ENCODE results near the gene FANCD2OS. TPM values are rescaled to one million over a fixed set of nuclear protein-coding genes. Genes with fewer than 3 reads are reported as not detected.

FANCD2OS gene, protein sequence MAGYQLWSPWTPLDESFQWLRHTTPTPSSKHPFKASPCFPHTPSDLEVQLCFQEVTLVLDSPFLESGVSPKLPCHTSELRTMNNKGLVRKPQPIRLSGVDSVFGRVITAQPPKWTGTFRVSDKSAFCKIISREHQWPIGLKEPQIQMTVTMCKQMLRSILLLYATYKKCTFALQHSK
- total RNA-seq: not detected

DNA sequence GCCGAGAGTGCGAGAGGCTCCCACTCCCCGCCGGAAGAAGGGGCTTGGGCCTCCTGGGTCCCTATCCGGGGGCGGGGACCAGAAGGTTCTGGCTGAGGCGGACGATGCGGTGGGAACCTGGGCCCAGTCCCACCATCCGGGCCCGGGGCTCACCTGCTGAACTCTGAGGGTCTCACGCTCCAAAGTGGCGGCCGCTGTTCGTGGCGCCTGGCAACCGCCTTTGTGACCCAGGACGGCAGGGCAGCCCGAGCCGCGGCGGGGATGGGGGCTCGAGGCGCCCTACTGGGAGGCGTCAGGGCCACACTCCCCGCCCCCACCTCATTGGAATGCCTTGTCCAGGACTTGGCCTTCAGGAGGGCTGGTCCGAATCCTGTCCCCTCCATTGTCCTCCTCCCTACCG is at the start of gene FANCD2OS:
FANCD2OS (minus strand) TSS at position 165 of the 400 bp plus-strand sequence. CDS start 3,481 bp downstream, outside the sequence.

GRCh38 chr3:10115326-10116137 is 7.5 kb upstream of the FANCD2OS start, which contains the start of gene BRK1:
TSS of gene BRK1 (plus strand) at chr3:10115675. CDS start at chr3:10115702, 27 bp downstream.

Other genes starting within 250 kb of the FANCD2OS start
- not detected for gene CIDEC, start 228.0 kb downstream of the FANCD2OS start, total RNA-seq
- gene JAGN1, start 217.6 kb downstream of the FANCD2OS start, total RNA-seq: 14.4 TPM
- gene IL17RE, start 205.4 kb downstream of the FANCD2OS start, total RNA-seq: 0.31 TPM
- gene IL17RC, start 191.2 kb downstream of the FANCD2OS start, total RNA-seq: 6.6 TPM
- 31.0 TPM for gene CRELD1, start 174.4 kb downstream of the FANCD2OS start, total RNA-seq
- 4.1 TPM for gene PRRT3, start 155.8 kb downstream of the FANCD2OS start, total RNA-seq
- 26.6 TPM for gene EMC3, start 121.4 kb downstream of the FANCD2OS start, total RNA-seq
- 7.8 TPM for gene FANCD2, start 81.8 kb downstream of the FANCD2OS start, total RNA-seq
- gene BRK1, start 7.4 kb upstream of the FANCD2OS start, total RNA-seq: 70.1 TPM
- 93.3 TPM for gene VHL, start 33.5 kb upstream of the FANCD2OS start, total RNA-seq
- gene IRAK2, start 56.7 kb upstream of the FANCD2OS start, total RNA-seq: 2.5 TPM
- gene TATDN2, start 140.2 kb upstream of the FANCD2OS start, total RNA-seq: 24.7 TPM
- gene GHRL, start 184.7 kb upstream of the FANCD2OS start, total RNA-seq: not detected
- 90.1 TPM for gene SEC13, start 212.9 kb upstream of the FANCD2OS start, total RNA-seq

All from parietal lobe (tissue), 1 donor.